ENCODE measurements around the gene ZNF43. TPM values are rescaled to one million over a fixed set of nuclear protein-coding genes. Genes with fewer than 3 reads are reported as not detected.

ZNF43 gene
- total and polyA plus RNA-seq, 2 of the 13 experiments (the other 11 are each of a cell fraction or from before 2014, with no cell fraction given): 2.9 to 8.5 TPM

- TF ChIP-seq ZHX2 (IDR thresholded peaks at IDR 0.05; ENCODE audit: low read depth) (no peak), ZHX2 (CRISPR knock-in tag; IDR thresholded peaks at IDR 0.05; ENCODE audit: borderline replicate concordance) (no peak), MXD1 (CRISPR knock-in tag; IDR thresholded peaks at IDR 0.05) (no peak), EHMT2 (IDR thresholded peaks at IDR 0.05; ENCODE audit: borderline replicate concordance, low read depth, low read length) (no peak), FUBP1 (CRISPR knock-in tag; IDR thresholded peaks at IDR 0.05; ENCODE audit: borderline replicate concordance) (no peak), PHF21A (CRISPR knock-in tag; IDR thresholded peaks at IDR 0.05) (no peak), SNAPC2 (CRISPR knock-in tag; IDR thresholded peaks at IDR 0.05) (no peak), E2F1 (CRISPR knock-in tag; IDR thresholded peaks at IDR 0.05) (no peak), KMT2A (CRISPR knock-in tag; IDR thresholded peaks at IDR 0.05) (no peak), ZNF318 (CRISPR knock-in tag; IDR thresholded peaks at IDR 0.05) (no peak)
Observed at GRCh38 chr19:21843081-21843480, 7.1 kb upstream of the ZNF43 start (continued).
